ENCODE measurements around the gene C17orf113. TPM values are rescaled to one million over a fixed set of nuclear protein-coding genes. Genes with fewer than 3 reads are reported as not detected.
"Not testable (repeated sequence)": the region's sequence is repeated elsewhere in the genome, so short reads cannot be mapped to it uniquely, and the experiment has no call there.

C17orf113 gene
- total and polyA plus RNA-seq, 4 donors, result 0.12 to 0.17 (median 0.14) TPM; not detected in 1

DNA sequence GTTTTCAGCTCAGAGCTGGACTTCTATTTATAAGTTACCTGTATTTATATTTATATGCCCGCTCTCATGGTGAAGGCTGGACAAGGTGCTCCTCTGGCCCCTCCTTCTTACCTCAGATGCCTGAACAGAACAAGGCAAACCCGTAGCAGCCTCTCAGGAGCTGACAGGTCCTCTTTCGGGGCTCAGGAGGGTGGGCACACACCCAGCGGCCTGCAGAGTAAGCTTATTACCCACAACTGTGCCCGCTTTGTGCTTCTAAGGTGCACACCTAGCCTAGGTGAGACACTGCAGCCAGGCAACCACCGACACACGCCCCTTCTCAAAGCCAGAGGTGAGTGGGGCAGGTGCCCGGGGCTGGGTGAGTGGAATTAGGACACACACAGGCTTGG lies 25.2 kb downstream of the C17orf113 start:
- WGBS, result 81% methylated on average over 8 of the region's 8 CpGs
- Histone ChIP-seq H3K9me3 (ENCODE audit: control insufficient read depth in 4 of 4, low read length in 3 of 4) (no peaks in the 10 kb centered on the region), H3K27me3 (ENCODE audit: control insufficient read depth in 4 of 4, insufficient read depth in 4 of 4, low read length in 3 of 4) (no peaks in the 10 kb centered on the region), H3K4me3 (ENCODE audit: low read depth in 1 of 3, low read length in 3 of 3) (no peak overlapping the region), H3K9ac (ENCODE audit: low read depth in 1 of 2, low read length in 2 of 2) (no peak overlapping the region), H3K36me3 (ENCODE audit: control insufficient read depth in 4 of 4, insufficient read depth in 3 of 4, low read depth in 1 of 4, low read length in 3 of 4) (peaks cover 3 to 8% (median 7%) of the 10 kb centered on the region in 4 donors), H3K4me1 (ENCODE audit: control insufficient read depth in 4 of 4, insufficient read depth in 4 of 4, low read length in 3 of 4) (peaks cover 14 to 46% (median 39%) of the 10 kb centered on the region in 4 donors), H3K27ac (ENCODE audit: low read depth in 1 of 2, low read length in 2 of 2) (peak overlapping the region in 1 of 2 donors; percentile 51)
- DNase-seq (ENCODE audit: low spot score), result no peak
- TF ChIP-seq FOXA1 (IDR thresholded peaks at IDR 0.05), result peak; percentile 15
- TF ChIP-seq TAF1 (conservative IDR thresholded peaks at IDR 0.05), result no peak
- TF ChIP-seq HNF4A (conservative IDR thresholded peaks at IDR 0.05), result no peak
- no peak for TF ChIP-seq SP1 (IDR thresholded peaks at IDR 0.05)
- TF ChIP-seq, protein P1, sequence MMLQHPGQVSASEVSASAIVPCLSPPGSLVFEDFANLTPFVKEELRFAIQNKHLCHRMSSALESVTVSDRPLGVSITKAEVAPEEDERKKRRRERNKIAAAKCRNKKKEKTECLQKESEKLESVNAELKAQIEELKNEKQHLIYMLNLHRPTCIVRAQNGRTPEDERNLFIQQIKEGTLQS (IDR thresholded peaks at IDR 0.05), result peak; percentile 5
- TF ChIP-seq NR2F2 (IDR thresholded peaks at IDR 0.05), result no peak
- no peak for TF ChIP-seq RXRA (IDR thresholded peaks at IDR 0.05)

DNA sequence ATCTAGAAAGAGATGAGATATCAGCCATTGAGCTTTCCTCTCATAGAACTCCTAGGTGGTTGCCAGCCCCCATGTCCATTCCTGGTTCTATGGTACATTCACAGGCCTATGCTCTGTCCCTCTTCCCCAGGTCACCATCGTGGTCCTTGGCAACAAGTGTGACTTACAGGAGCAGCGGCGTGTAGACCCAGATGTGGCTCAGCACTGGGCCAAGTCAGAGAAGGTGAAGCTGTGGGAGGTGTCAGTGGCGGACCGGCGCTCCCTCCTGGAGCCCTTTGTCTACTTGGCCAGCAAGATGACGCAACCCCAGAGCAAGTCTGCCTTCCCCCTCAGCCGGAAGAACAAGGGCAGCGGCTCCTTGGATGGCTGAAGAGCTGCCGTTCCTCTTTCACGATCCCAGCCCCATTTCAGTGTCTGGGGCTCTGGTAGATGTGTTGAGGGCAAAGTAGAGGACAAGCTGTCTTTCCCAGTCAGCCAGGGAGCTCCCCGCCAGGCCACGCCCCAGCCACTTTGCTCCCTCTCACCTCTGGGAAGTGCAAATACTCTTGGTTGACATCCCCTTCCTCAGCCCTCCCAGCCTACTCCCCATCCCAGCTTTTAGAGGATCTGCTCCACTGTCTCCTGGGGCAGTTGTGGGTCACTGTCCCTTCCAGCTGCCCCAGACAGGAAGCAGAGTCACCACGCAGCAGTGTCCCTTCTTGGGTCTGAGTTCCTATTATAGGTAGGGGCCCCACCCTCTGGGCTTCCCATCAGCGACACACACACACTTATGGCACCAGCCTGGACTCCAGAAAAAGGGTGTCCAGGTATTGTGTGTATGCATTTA lies 26.7 kb downstream of the C17orf113 start:
- no peak overlapping the region for H3K4me3 ChIP-seq (ENCODE audit: low read depth in 1 of 3, low read length in 3 of 3)
- H3K36me3 ChIP-seq (ENCODE audit: control insufficient read depth in 4 of 4, insufficient read depth in 3 of 4, low read depth in 1 of 4, low read length in 3 of 4), result peaks cover 3 to 8% (median 7%) of the 10 kb centered on the region in 4 donors
- H3K27me3 ChIP-seq (ENCODE audit: control insufficient read depth in 4 of 4, insufficient read depth in 4 of 4, low read length in 3 of 4), result no peaks in the 10 kb centered on the region
- no peak for DNase-seq (ENCODE audit: low spot score)
- H3K9me3 ChIP-seq (ENCODE audit: control insufficient read depth in 4 of 4, low read length in 3 of 4), result no peaks in the 10 kb centered on the region
- H3K27ac ChIP-seq (ENCODE audit: low read depth in 1 of 2, low read length in 2 of 2), result peak overlapping the region; percentile 51 to 59
- TF ChIP-seq YY1 (IDR thresholded peaks at IDR 0.05) (peak; percentile 6), FOXA1 (IDR thresholded peaks at IDR 0.05) (no peak), SP1 (IDR thresholded peaks at IDR 0.05) (no peak)
- 46% methylated on average over 15 of the region's 15 CpGs for WGBS
- H3K4me1 ChIP-seq (ENCODE audit: control insufficient read depth in 4 of 4, insufficient read depth in 4 of 4, low read length in 3 of 4), result peaks cover 14 to 45% (median 39%) of the 10 kb centered on the region in 4 donors
- no peak overlapping the region for H3K9ac ChIP-seq (ENCODE audit: low read depth in 1 of 2, low read length in 2 of 2)

DNA sequence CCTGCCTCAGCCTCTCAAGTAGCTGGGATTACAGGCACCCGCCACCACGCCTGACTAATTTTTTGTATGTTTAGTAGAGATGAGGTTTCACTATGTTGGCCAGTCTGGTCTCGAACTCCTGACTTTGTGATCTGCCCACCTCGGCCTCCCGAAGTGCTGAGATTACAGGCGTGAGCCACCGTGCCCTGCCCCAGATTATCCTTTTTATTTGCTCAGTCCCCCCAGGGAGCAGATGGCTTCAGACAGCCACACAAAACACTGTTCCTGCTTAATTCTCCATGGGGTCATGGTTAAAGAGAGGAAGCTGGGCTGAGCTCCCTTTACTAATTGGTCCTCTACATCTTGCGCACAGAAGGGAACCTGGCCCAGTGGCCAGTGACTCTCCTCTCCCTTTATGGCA lies 29.6 kb downstream of the C17orf113 start:
- H3K27me3 ChIP-seq (ENCODE audit: control insufficient read depth in 4 of 4, insufficient read depth in 4 of 4, low read length in 3 of 4); DNase-seq (ENCODE audit: low spot score); H3K36me3 ChIP-seq (ENCODE audit: control insufficient read depth in 4 of 4, insufficient read depth in 3 of 4, low read depth in 1 of 4, low read length in 3 of 4); H3K9me3 ChIP-seq (ENCODE audit: control insufficient read depth in 4 of 4, low read length in 3 of 4); H3K27ac ChIP-seq (ENCODE audit: low read depth in 1 of 2, low read length in 2 of 2): not testable (repeated sequence)
- Histone ChIP-seq H3K9ac (ENCODE audit: low read depth in 1 of 2, low read length in 2 of 2) (peak overlapping the region; percentile 21 to 97), H3K4me3 (ENCODE audit: low read depth in 1 of 3, low read length in 3 of 3) (peak overlapping the region in 2 of 3 donors; percentile 71 to 82), H3K4me1 (ENCODE audit: control insufficient read depth in 4 of 4, insufficient read depth in 4 of 4, low read length in 3 of 4) (peaks cover 14 to 55% (median 49%) of the 10 kb centered on the region in 4 donors)
- 75% methylated on average over 8 of the region's 8 CpGs for WGBS

DNA sequence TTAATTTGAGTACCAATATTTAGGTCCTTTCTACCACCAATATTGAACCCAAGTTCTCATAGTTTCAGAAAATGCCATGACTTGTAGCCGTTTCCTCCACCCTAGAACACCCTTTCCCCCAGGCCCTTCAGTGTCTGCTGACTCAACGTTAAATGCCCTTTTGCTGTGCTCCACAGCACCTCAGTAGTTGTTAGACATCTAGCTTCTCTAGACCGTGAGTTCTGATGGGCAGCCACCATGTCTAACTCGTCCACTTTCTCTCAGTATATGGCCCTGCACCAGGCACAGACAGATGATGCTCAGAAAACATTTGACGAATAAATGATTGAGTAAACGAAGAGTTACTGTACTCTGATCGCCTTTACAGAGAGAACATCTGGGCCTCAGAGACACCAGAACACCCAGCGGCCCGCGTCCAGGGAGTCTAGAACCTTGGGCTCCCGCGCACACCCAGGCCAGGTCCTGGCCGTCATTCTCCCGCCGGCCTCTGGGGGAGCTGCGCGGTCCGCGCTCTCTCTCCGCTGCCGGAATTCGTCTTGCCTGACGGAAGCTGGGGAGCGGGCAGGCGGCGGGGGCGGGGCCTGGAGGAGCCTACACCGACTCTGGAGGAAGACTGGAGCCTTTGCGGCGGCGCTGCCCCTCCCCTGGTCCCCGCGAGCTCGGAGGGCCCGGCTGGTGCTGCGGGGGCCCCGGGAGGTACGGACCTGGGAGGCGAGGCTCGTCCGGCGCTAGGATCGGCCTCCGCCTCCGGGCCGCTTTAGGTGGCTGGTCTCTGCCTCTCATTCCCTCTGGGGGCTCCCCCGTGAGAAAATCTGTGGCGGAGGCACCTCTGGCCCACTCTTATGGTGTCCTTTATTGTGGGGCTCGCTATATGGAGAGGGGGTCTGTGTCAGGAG lies 30.6 kb downstream of the C17orf113 start, which contains the start of gene NKIRAS2:
Gene NKIRAS2, plus strand, starts transcription at position 582 of the 896 bp plus-strand sequence. CDS start 1,488 bp downstream, outside the sequence.
- peaks cover 3 to 8% (median 7%) of the 10 kb centered on the region in 4 donors for H3K36me3 ChIP-seq (ENCODE audit: control insufficient read depth in 4 of 4, insufficient read depth in 3 of 4, low read depth in 1 of 4, low read length in 3 of 4)
- H3K9me3 ChIP-seq (ENCODE audit: control insufficient read depth in 4 of 4, low read length in 3 of 4), result no peaks in the 10 kb centered on the region
- peak within 1 kb of the TSS; percentile 75 to 97 for H3K9ac ChIP-seq (ENCODE audit: low read depth in 1 of 2, low read length in 2 of 2)
- H3K27me3 ChIP-seq (ENCODE audit: control insufficient read depth in 4 of 4, insufficient read depth in 4 of 4, low read length in 3 of 4), result no peaks in the 10 kb centered on the region
- H3K4me1 ChIP-seq (ENCODE audit: control insufficient read depth in 4 of 4, insufficient read depth in 4 of 4, low read length in 3 of 4), result peaks cover 6 to 55% (median 46%) of the 10 kb centered on the region in 4 donors
- peak; percentile 93 for DNase-seq (ENCODE audit: low spot score)
- H3K4me3 ChIP-seq (ENCODE audit: low read depth in 1 of 3, low read length in 3 of 3), result peak within 1 kb of the TSS; percentile 71 to 87 (median 82)
- peak within 1 kb of the TSS; percentile 57 to 65 for H3K27ac ChIP-seq (ENCODE audit: low read depth in 1 of 2, low read length in 2 of 2)
- 7% methylated on average over 49 of the region's 49 CpGs for WGBS
- no peak for TF ChIP-seq HNF4G (IDR thresholded peaks at IDR 0.05)
- TF ChIP-seq, protein P2, sequence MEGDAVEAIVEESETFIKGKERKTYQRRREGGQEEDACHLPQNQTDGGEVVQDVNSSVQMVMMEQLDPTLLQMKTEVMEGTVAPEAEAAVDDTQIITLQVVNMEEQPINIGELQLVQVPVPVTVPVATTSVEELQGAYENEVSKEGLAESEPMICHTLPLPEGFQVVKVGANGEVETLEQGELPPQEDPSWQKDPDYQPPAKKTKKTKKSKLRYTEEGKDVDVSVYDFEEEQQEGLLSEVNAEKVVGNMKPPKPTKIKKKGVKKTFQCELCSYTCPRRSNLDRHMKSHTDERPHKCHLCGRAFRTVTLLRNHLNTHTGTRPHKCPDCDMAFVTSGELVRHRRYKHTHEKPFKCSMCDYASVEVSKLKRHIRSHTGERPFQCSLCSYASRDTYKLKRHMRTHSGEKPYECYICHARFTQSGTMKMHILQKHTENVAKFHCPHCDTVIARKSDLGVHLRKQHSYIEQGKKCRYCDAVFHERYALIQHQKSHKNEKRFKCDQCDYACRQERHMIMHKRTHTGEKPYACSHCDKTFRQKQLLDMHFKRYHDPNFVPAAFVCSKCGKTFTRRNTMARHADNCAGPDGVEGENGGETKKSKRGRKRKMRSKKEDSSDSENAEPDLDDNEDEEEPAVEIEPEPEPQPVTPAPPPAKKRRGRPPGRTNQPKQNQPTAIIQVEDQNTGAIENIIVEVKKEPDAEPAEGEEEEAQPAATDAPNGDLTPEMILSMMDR (IDR thresholded peaks at IDR 0.05; ENCODE audit: low read depth, low read length, missing input control), result peak; percentile 90
- no peak for TF ChIP-seq FOXA2 (IDR thresholded peaks at IDR 0.05)
- TF ChIP-seq TAF1 (conservative IDR thresholded peaks at IDR 0.05), result no peak
- TF ChIP-seq, protein P3, sequence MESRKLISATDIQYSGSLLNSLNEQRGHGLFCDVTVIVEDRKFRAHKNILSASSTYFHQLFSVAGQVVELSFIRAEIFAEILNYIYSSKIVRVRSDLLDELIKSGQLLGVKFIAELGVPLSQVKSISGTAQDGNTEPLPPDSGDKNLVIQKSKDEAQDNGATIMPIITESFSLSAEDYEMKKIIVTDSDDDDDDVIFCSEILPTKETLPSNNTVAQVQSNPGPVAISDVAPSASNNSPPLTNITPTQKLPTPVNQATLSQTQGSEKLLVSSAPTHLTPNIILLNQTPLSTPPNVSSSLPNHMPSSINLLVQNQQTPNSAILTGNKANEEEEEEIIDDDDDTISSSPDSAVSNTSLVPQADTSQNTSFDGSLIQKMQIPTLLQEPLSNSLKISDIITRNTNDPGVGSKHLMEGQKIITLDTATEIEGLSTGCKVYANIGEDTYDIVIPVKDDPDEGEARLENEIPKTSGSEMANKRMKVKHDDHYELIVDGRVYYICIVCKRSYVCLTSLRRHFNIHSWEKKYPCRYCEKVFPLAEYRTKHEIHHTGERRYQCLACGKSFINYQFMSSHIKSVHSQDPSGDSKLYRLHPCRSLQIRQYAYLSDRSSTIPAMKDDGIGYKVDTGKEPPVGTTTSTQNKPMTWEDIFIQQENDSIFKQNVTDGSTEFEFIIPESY (IDR thresholded peaks at IDR 0.05), result no peak
- TF ChIP-seq, protein P1 (IDR thresholded peaks at IDR 0.05), result no peak
- peak in 1 of 2 donors; percentile 22 for TF ChIP-seq HNF4A (conservative IDR thresholded peaks at IDR 0.05)
- TF ChIP-seq, protein P4, sequence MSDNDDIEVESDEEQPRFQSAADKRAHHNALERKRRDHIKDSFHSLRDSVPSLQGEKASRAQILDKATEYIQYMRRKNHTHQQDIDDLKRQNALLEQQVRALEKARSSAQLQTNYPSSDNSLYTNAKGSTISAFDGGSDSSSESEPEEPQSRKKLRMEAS (IDR thresholded peaks at IDR 0.05), result no peak
- peak in 1 of 2 donors; percentile 67 for TF ChIP-seq EGR1 (IDR thresholded peaks at IDR 0.05; ENCODE audit: low read depth in 2 of 2)
- no peak for TF ChIP-seq RXRA (IDR thresholded peaks at IDR 0.05)
- TF ChIP-seq GABPA (IDR thresholded peaks at IDR 0.05 in 1 of 2, conservative IDR thresholded peaks at IDR 0.05 in 1 of 2), result peak; percentile 57 to 93
- no peak for TF ChIP-seq NR2F2 (IDR thresholded peaks at IDR 0.05)

Measured in liver (tissue), 9 donors.